Tibial artery (tissue), 4 donors: ENCODE data around the gene NDOR1.

ENCODE experiments used
- DNase-seq, 2 donors: peaks; one replicate each; pipeline ENCODE4 v3.0.0-alpha.2; 2019
- H3K27ac ChIP-seq, 2 donors: fragments of 200-600 bp; sonication (generic) in 1 of 2; 1 replicate in 1 of 2; 2 replicates in 1 of 2; pipeline ENCODE4 v1.5.1; 2018 to 2019; ENCODE audit warnings: mild to moderate bottlenecking in 1 of 2
- H3K27me3 ChIP-seq, 2 donors: fragments of 200-600 bp; sonication (generic) in 1 of 2; one replicate each; pipeline versions ENCODE4 v1.5.1 to v1.6.0; 2016 to 2019
- H3K36me3 ChIP-seq, 3 donors: fragments of 200-600 bp; sonication (generic) in 2 of 3; one replicate each; pipeline ENCODE4 v1.5.1; 2016 to 2019; ENCODE audit warnings: mild to moderate bottlenecking in 2 of 3
- H3K4me1 ChIP-seq, 4 donors: fragments of 200-600 bp; sonication (generic) in 2 of 4; 1 replicate in 3 of 4; 2 replicates in 1 of 4; pipeline ENCODE4 v1.5.1; 2016 to 2019
- H3K4me3 ChIP-seq, 2 donors: fragments of 200-600 bp; sonication (generic) in 1 of 2; 1 replicate in 1 of 2; 2 replicates in 1 of 2; pipeline ENCODE4 v1.5.1; 2018 to 2019; ENCODE audit warnings: mild to moderate bottlenecking in 2 of 2
- H3K9me3 ChIP-seq, 3 donors: fragments of 200-600 bp; sonication (generic) in 1 of 3; one replicate each; pipeline ENCODE4 v1.5.1; 2016 to 2019
- intact Hi-C: fragments of 100-400 bp; cut with DNase I; formaldehyde crosslinking; loops from one replicate; pipeline ENCODE4 v1.15.0; 2023; ENCODE audit warnings: low total_unique reads
- TF ChIP-seq, protein P1 (sequence below), 2 experiments: fragments of 200-600 bp in 1 of 2; fragments of 450-650 bp in 1 of 2; IDR thresholded peaks; one replicate each; pipeline ENCODE4 v1.5.1; 2017 to 2019; ENCODE audit warnings: antibody characterized with exemption in 2 of 2, mild to moderate bottlenecking in 1 of 2, moderate library complexity in 1 of 2

Gene NDOR1

DNA sequence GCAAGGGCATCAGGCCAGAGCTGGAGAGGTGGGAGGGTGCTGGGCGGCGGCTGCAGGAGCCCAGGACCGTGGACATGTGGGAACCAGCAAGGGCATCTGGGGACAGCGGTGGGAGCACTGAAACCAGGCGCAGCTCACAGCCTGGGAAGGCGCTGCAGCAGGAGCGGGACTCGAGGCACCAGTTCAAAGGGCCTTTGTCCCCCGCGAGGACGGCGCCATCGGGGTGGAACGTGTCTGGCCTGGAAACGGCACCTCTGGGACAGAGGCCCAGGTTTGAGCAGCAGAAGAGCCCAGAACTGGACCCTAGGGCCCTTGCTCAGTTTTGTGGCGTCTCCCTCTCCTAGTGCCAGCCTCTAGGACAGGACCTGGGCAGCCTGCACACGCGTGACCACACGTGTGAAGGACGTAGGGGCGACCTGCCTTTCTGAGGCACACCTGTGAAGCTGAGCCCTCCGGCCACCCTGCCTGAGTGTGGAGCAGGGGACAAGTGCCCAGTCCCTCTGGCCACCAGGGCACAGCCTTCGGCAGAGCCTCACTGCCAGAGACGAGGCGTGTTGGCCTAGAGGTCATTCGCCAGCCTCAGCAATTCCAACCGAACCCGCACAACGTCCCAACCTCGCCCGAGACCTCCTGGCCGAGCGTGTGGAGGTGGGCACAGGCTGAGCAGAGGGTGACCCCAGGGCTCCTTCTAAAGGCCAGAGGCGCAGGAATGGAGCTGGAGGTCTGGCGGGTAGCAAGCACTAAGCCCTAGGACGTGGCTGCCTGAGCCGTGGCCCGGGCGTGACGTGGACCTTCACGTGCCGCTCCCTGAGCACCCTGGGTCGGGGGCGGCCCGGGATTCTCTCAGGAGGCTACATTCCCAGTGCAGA is 31.5 kb upstream of the NDOR1 start:
- intact Hi-C loops, result no loop called here
- H3K4me3 ChIP-seq, result no peak overlapping the region
- no peak overlapping the region for H3K27ac ChIP-seq
- peaks cover 0 to 42% of the 10 kb centered on the region in 2 donors for H3K27me3 ChIP-seq
- H3K4me1 ChIP-seq, result peaks cover 0 to 26% (median 9%) of the 10 kb centered on the region in 4 donors
- H3K36me3 ChIP-seq, result peaks cover 0 to 24% (median 4%) of the 10 kb centered on the region in 3 donors
- TF ChIP-seq, protein P1, sequence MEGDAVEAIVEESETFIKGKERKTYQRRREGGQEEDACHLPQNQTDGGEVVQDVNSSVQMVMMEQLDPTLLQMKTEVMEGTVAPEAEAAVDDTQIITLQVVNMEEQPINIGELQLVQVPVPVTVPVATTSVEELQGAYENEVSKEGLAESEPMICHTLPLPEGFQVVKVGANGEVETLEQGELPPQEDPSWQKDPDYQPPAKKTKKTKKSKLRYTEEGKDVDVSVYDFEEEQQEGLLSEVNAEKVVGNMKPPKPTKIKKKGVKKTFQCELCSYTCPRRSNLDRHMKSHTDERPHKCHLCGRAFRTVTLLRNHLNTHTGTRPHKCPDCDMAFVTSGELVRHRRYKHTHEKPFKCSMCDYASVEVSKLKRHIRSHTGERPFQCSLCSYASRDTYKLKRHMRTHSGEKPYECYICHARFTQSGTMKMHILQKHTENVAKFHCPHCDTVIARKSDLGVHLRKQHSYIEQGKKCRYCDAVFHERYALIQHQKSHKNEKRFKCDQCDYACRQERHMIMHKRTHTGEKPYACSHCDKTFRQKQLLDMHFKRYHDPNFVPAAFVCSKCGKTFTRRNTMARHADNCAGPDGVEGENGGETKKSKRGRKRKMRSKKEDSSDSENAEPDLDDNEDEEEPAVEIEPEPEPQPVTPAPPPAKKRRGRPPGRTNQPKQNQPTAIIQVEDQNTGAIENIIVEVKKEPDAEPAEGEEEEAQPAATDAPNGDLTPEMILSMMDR (IDR thresholded peaks at IDR 0.05), result no peak
- H3K9me3 ChIP-seq, result no peaks in the 10 kb centered on the region
- DNase-seq, result no peak

DNA sequence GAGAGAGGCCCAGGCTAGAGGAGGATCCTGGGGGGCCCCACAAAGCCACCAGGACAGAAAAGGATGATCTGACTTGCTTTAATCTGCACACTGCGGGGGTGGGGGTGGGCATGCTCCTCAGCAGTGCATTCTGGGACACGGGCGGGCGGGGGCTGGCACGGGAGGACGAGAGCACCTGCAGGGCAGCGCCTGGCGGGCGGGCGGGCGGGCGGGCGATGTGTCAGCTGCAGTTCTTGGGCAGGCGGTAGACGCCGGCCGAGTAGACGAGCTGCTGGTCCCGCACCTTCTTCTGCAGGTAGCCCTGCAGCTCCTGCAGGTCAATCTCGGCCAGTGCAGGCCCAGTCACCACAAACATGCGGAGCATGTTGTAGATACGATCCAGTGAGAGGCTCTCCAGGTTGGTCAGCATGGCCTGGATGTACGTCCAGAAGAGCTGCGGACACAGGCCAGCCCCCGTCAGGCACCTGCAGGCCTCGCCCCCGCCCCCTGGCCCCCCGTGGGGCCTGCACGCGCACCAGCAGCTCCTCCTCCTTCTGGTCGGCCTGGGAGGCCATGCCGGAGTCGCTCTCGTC is 30.7 kb upstream of the NDOR1 start:
- H3K4me1 ChIP-seq, result peaks cover 0 to 19% (median 1%) of the 10 kb centered on the region in 4 donors
- intact Hi-C loops, result no loop called here
- no peak overlapping the region for H3K4me3 ChIP-seq
- H3K9me3 ChIP-seq, result no peaks in the 10 kb centered on the region
- no peak for DNase-seq
- peaks cover 0 to 34% of the 10 kb centered on the region in 2 donors for H3K27me3 ChIP-seq
- peaks cover 6 to 32% (median 11%) of the 10 kb centered on the region in 3 donors for H3K36me3 ChIP-seq
- H3K27ac ChIP-seq, result no peak overlapping the region
- TF ChIP-seq, protein P1 (IDR thresholded peaks at IDR 0.05), result no peak

DNA sequence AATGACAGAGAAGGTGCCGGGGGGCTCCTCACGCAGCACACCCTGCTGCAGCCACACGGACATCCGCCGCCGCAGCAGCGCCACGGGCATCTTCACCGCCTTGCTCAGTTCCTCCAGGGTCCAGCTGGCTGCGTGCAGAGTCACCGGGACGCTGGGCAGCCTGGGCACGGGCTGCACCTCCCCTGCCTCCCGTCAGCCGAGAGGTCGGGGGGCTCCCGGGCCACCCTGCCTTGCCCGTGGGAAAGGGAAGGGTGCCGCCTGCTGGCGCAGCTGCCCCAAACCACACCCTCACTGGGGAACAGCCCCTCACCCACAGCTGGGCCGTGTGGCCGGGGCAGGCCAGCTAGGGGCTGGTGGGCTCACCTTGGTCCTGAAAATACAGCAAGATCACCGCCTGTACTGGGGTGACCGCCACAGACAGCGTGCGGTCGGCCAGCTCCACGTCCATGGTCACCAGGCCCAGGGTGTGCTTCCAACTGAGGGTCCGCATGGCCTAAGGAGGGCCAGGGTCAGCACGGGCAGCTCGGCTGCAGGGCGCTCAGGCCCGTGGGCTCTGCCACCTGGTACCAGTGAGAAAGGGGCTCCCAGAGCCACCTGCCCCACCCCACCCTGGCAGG is 30.0 kb upstream of the NDOR1 start:
- peaks cover 0 to 12% (median 0%) of the 10 kb centered on the region in 4 donors for H3K4me1 ChIP-seq
- no peak overlapping the region for H3K27ac ChIP-seq
- H3K36me3 ChIP-seq, result peaks cover 12 to 38% (median 18%) of the 10 kb centered on the region in 3 donors
- intact Hi-C loops, result no loop called here
- no peaks in the 10 kb centered on the region for H3K9me3 ChIP-seq
- no peak overlapping the region for H3K4me3 ChIP-seq
- peaks cover 0 to 28% of the 10 kb centered on the region in 2 donors for H3K27me3 ChIP-seq
- no peak for DNase-seq
- TF ChIP-seq, protein P1 (IDR thresholded peaks at IDR 0.05), result no peak

DNA sequence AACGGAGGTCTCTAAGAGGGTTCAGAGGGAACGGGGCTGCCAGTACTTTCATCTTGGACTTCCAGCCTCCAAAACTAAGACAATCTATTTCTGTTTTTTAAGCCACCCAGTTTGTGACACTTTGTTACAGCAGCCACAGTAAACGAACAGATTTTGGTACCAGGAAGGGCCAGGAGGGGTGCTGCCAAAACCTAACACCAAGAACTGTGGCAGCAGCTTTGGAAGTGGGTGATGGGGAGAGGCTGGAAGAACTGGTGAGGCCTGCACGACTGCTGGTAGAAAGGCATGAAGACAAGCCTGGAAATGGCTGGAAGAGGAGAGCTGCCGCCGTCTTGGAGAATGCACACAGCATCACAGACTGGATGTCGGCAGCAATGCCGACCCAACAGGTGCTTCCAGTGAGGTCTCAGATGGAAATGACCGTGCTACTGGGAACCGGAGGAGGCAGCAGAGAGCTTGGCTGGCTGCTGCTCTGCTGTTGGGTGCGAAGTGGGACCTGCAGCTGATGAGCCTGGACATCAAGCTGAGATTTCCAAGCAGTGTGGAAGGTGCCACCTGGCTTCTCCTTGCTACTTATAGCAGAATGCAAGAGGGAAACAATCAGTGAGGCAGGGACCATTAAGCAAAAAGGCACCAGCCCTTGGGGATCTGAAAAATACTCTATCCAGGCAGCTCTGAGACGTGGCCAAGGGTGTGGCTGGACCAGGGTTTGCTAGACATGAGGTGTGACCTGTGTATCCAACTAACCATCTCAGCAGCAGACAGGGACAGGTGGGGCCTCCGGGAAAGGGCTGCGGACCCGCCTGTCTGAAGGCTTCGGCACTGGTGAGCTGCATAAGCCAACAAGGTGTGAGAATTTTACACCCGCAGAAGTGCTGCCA is 29.0 kb upstream of the NDOR1 start:
- Histone ChIP-seq H3K4me1 (peaks cover 0 to 8% (median 0%) of the 10 kb centered on the region in 4 donors), H3K27me3 (peaks cover 0 to 17% of the 10 kb centered on the region in 2 donors), H3K27ac (no peak overlapping the region), H3K4me3 (no peak overlapping the region), H3K9me3 (no peaks in the 10 kb centered on the region), H3K36me3 (peaks cover 23 to 49% (median 29%) of the 10 kb centered on the region in 3 donors)
- intact Hi-C loops, result no loop called here
- TF ChIP-seq, protein P1 (IDR thresholded peaks at IDR 0.05), result peak in 1 of 2 experiments; percentile 26
- DNase-seq, result no peak
